Amniotic epithelial cell (primary cell): Measurements from ENCODE around the gene SYT3.
A peak's percentile ranks its signal among the peaks of the same experiment; 100 is the strongest.

Source experiments
- DNase-seq: peaks from one replicate; pipeline ENCODE4 v3.0.0-alpha.2; 2010; ENCODE audit warnings: low read depth

SYT3 gene

DNA sequence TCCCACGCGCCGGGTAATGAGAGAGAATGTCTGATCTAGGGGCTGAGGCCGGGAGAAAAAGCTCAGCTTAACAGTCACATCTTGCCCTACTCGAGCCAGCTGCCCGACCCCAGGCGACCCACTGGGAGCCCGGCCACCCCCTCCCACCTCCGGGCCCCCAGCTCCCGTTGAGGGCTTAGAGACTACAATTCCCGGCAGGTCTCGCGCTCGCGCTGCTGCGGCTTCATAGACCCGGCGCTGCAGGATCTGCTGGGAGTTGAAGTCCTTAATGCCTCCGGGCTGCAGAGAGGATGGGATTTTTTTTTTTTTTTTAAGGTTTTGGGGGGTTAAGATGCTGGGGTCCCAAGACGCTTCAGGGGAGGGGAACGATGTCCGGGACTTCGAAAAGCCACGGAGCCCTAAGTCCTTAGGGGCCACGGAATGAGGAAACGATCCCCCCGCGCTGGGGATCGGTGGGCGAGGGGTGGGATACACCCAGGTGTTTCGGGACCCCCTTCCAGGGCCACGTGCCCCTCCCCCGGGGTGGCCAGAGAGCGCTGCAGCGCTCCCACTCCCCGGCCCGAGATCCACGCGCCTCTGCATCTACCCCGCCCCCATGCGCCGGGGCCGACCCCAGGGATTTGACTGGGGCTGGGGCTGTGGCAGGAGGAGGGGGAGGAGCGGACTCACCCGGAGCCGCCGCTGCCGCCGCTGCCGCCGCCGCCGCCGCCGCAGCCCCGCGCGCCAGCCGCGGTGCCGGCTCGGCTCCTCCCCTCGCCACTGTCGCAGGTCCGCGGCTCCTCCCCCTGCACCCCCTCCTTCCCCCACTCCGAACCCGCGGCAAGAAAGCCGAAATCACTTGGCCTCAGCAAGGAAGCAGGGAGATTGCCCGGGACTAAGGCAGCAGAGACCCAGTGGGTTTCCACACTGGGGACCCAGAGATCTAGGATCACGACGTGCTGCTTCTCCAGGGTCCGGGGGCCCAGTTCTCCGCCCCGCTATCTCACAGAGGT is at the start of gene SYT3:
Gene SYT3, minus strand, starts transcription at position 761 of the 992 bp plus-strand sequence. CDS start 2,470 bp downstream, outside the sequence.
- peak; percentile 2 for DNase-seq

DNA sequence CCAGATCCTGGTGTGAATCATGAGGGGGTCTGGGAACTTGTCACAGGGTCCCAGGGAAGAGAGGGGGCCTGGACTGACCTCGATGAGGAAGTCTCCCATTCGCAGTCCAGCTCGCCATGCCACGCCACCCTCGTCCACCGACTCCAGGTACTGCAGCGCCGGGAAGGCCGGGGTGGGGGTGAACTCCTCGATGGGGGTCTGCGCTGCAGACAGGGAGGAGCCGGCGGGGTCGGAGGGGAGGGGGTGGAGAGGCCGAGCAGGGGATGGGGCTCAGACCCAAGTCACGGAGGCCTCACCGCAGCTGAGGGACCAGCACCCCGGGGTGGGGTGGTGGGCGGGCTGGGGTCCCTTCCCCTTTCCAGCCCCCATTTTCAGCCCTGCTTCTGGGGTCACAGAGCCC is 49.1 kb upstream of the SYT3 start:
- DNase-seq: no peak

- DNase-seq: no peak
Observed at GRCh38 chr19:50686310-50687032, 46.8 kb upstream of the SYT3 start.

DNA sequence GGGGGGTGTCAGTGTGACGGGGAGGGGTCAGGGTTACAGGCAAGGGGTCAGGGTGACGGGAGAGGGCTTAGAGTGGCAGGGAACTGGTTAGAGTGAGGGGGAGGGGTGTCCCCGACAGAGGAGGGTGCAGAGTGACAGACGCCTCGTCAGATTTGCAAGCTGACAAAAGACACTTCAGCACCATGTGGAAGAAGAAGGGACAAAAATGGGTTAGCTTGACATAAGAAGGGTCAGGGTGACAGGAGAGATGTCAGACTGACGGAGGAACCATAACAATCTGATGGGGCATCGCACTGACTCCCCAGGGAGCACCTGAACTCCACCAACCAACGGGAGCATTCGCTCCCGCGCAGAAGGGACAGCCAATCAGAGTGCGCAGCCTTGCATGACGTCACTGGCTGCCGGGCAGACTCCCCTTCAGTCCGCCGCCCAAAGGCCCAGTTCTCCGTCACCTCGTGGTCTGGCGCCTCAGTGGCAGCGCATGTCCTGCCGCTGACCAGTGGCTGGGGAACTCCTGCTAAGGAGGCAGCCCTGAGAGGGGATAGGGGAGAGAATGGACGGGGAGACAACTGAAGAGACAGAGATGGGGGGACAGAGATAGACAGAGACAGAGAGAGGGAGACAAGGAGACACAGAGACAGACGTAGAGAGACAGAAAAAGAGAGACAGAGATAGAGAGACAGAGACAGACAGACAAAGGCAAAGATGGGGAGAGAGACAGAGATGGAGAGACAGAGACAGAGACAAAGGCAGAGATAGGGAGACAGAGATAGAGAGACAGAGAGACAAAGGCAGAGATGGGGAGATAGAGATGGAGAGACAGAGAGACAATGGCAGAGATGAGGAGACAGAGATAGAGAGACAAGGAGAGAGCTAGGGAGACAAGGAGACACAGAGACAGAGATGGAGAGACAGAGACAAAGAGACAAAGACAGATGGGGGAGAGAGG is 39.8 kb upstream of the SYT3 start:
- peak; percentile 36 for DNase-seq

DNA sequence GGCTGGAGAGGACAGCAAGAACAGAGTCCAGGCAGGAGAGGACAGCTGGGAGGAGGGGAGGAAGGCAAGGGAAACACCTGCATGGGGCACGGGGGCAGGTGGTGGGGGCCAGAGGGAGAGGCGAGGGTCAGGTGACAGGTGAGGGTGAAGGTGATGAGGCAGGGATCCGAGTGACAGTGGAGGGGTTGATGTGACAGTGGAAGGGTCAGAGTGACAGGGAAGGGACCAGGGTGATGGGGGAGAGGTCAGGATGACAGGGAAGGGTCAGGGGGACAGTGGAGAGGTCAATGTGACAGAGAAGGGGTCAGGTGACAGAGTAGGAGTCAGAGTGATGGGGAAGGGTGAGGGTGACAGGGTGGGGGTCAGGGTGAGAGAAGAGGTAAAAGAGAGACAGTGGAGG is 38.6 kb upstream of the SYT3 start:
- DNase-seq: no peak

DNA sequence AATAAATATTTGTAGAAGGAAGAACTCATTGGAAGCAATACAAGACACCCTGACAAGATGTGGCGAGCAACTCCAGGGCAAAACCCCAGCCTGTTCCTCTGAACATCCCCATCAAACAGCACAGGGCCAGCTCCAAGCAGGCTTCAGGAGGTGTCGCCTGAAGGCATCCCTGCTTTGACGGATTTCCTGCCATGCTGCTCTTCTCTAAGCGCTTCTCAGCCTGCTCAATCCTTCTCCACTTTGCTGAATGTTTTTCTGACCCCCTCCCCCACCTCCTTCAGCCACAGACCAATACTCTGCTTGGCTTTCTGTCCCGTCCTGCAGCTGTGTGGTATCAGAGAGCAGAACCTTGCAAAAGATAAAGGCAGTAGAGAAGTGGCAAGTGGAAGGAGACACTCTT is 38.0 kb upstream of the SYT3 start:
- no peak for DNase-seq

- no peak for DNase-seq
Observed at GRCh38 chr19:50676625-50677197, 37.0 kb upstream of the SYT3 start.

DNA sequence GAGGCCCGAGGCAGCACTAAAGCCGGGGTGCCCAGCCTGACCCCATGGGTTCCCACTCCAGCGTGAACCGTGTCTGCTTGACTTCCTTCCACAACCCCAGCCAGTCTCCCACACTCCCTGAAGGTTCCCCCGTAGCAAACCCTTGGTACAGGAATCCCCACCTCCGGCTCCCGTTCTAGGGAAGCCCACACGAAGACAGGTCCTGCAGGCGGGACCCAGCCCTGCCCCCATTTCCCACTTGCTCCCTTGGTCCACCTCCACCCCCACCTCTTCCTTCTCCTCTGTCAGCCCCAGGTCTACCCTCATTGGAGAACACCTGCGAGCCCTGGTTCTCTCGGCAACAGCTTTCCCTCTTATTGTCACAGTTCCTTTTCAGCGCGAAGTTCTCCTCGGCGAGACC is 33.4 kb upstream of the SYT3 start:
- no peak for DNase-seq

DNA sequence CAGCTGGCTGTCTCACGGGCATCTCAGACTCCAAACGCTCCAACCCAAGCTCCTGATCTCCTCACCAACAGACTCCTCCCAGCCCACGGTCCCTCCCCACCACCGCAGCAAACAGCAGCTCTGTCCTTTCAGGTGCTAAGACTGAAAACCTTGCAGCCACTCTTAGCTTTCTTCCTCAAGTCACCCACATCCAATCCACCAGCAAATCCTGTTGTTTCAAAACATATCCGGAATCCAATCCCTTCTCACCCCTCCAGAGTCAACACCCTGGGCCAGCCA is 30.4 kb upstream of the SYT3 start:
- DNase-seq: no peak

- peak; percentile 16 for DNase-seq
Observed at GRCh38 chr19:50669302-50670101, 29.8 kb upstream of the SYT3 start.

DNA sequence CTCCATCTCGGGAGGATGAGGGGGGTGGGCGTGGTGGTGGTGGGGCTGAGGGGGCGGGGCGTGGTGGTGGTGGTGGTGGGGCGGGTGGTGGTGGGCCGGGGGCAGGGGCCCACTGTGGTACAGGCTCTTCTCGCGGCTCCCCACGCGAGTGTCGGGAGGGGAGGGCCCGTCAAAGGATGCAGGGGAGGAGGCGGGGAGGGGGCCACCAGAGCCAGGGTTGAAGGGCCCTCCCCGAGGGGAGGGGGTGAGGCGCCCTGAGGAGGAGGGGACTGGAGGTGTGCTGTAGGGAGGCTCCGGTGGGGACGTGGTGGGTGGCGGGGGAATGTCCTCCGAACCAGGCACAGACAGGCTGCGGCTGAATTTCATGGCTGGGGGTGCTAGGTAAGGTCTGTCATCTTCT is 29.2 kb upstream of the SYT3 start:
- DNase-seq: no peak

- DNase-seq: no peak
Observed at GRCh38 chr19:50668416-50668815, 28.7 kb upstream of the SYT3 start.

GRCh38 chr19:50667759-50668231 is 28.1 kb upstream of the SYT3 start:
- DNase-seq: no peak

GRCh38 chr19:50667177-50667758 is 27.6 kb upstream of the SYT3 start:
- DNase-seq: no peak

GRCh38 chr19:50666346-50667176 is 26.9 kb upstream of the SYT3 start:
- no peak for DNase-seq

DNA sequence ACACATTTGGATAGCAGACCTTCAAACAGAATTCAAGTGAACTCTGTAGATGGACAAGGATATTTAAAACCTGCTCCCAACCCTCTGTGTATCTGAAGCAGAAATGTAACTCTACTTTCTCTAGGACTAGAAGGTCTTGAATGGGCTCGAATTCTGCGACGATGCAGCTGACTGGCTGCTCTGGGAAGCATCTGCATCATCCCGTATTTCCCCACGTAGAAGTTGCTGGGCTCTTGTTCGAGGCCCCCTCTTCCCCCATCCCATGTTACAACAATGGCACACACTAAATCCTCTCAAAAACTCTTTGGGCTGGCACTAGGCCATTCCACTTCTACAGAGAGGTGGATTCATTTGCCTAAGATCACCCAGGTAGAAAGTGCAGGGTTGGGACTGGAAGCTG is 24.5 kb upstream of the SYT3 start:
- no peak for DNase-seq

GRCh38 chr19:50663482-50663790 is 23.8 kb upstream of the SYT3 start:
- DNase-seq: no peak

GRCh38 chr19:50662651-50663481 is 23.2 kb upstream of the SYT3 start:
- DNase-seq: no peak
